ENCODE results near the gene CECR2. TPM values are rescaled to one million over a fixed set of nuclear protein-coding genes. Genes with fewer than 3 reads are reported as not detected.

CECR2 gene
- polyA plus RNA-seq, 1 of the 3 experiments (the other 2 are of a cell fraction), result not detected

GRCh38 chr22:17475318-17476230, 106.3 kb downstream of the CECR2 start:
- Histone ChIP-seq H3K9me3 (no peaks in the 10 kb centered on the region), H3F3A (replicated peaks; ENCODE audit: insufficient read depth) (no peaks in the 10 kb centered on the region), H3K79me2 (ENCODE audit: insufficient read depth) (no peaks in the 10 kb centered on the region), H4K20me1 (ENCODE audit: insufficient read depth) (no peaks in the 10 kb centered on the region), H3K4me3 (ENCODE audit: low read depth in 2 of 2, low read length in 1 of 2) (no peak overlapping the region), H3K4me2 (no peak overlapping the region), H3K27ac (ENCODE audit: low read depth in 2 of 2, low read length in 1 of 2) (no peak overlapping the region), H3K9ac (no peak overlapping the region), H3K36me3 (replicated peaks in 1 of 2; ENCODE audit: control insufficient read depth in 1 of 2, insufficient read depth in 2 of 2, low read length in 1 of 2) (no peaks in the 10 kb centered on the region), H3K9me2 (no peaks in the 10 kb centered on the region), H3K27me3 (ENCODE audit: insufficient read depth) (peaks cover 70% of the 10 kb centered on the region), H2AFZ (ENCODE audit: low read depth) (no peak overlapping the region), H3K4me1 (ENCODE audit: control insufficient read depth in 1 of 2, insufficient read depth in 2 of 2, low read depth in 1 of 2, low read length in 1 of 2) (no peaks in the 10 kb centered on the region)
- POLR2A ChIA-PET, result no interaction called here
- no peak for TF ChIP-seq USF1 (IDR thresholded peaks at IDR 0.05; ENCODE audit: borderline replicate concordance, low read depth)
- TF ChIP-seq TCF12 (IDR thresholded peaks at IDR 0.05), result no peak
- no peak for TF ChIP-seq RXRA (IDR thresholded peaks at IDR 0.05; ENCODE audit: borderline replicate concordance, low read depth)
- TF ChIP-seq EP300 (IDR thresholded peaks at IDR 0.05; ENCODE audit: borderline replicate concordance in 1 of 2, low read depth in 1 of 2, low read length in 1 of 2), result no peak
- TF ChIP-seq FOSL2 (IDR thresholded peaks at IDR 0.05; ENCODE audit: borderline replicate concordance, low read depth), result no peak
- no peak for TF ChIP-seq RAD21 (IDR thresholded peaks at IDR 0.05; ENCODE audit: low read length)
- TF ChIP-seq ELF1 (IDR thresholded peaks at IDR 0.05), result no peak
- no peak for TF ChIP-seq RCOR1 (IDR thresholded peaks at IDR 0.05; ENCODE audit: low read length)
- no peak for TF ChIP-seq MXI1 (IDR thresholded peaks at IDR 0.05; ENCODE audit: low read depth, low read length)
- TF ChIP-seq PBX3 (IDR thresholded peaks at IDR 0.05), result no peak
- TF ChIP-seq TEAD4 (IDR thresholded peaks at IDR 0.05; ENCODE audit: borderline replicate concordance, insufficient read depth), result no peak
- TF ChIP-seq NRF1 (IDR thresholded peaks at IDR 0.05; ENCODE audit: low read depth, low read length), result no peak
- TF ChIP-seq SIN3A (IDR thresholded peaks at IDR 0.05; ENCODE audit: borderline replicate concordance, low read depth, low read length), result no peak
- TF ChIP-seq USF2 (IDR thresholded peaks at IDR 0.05; ENCODE audit: borderline replicate concordance, low read depth, low read length), result no peak
- WGBS (ENCODE audit: low lambda C conversion rate), result 14% methylated on average over 11 of the region's 12 CpGs
- CTCF ChIA-PET, result interaction anchor here (1.2 to 2.6 kb wide), 2 partner anchors 18 to 26 kb away, joined by 5 to 10 read pairs; no protein-coding TSS in a partner anchor
- no peak for DNase-seq

GRCh38 chr22:17476838-17477237, 107.6 kb downstream of the CECR2 start:
- H3K79me2 ChIP-seq (ENCODE audit: insufficient read depth), result no peaks in the 10 kb centered on the region
- ChIA-PET CTCF (interaction anchor here (1.2 kb wide), 1 partner anchor 305 kb away, joined by 3 read pairs; no protein-coding TSS in a partner anchor), POLR2A (no interaction called here)
- H3K27ac ChIP-seq (ENCODE audit: low read depth in 2 of 2, low read length in 1 of 2), result no peak overlapping the region
- 8% methylated on average over 5 of the region's 5 CpGs for WGBS (ENCODE audit: low lambda C conversion rate)
- no peaks in the 10 kb centered on the region for H3K36me3 ChIP-seq (replicated peaks in 1 of 2; ENCODE audit: control insufficient read depth in 1 of 2, insufficient read depth in 2 of 2, low read length in 1 of 2)
- no peaks in the 10 kb centered on the region for H3K9me2 ChIP-seq
- H3K4me2 ChIP-seq, result no peak overlapping the region
- no peaks in the 10 kb centered on the region for H4K20me1 ChIP-seq (ENCODE audit: insufficient read depth)
- peaks cover 60% of the 10 kb centered on the region for H3K27me3 ChIP-seq (ENCODE audit: insufficient read depth)
- H3F3A ChIP-seq (replicated peaks; ENCODE audit: insufficient read depth), result no peaks in the 10 kb centered on the region
- H3K9ac ChIP-seq, result no peak overlapping the region
- no peaks in the 10 kb centered on the region for H3K9me3 ChIP-seq
- H2AFZ ChIP-seq (ENCODE audit: low read depth), result no peak overlapping the region
- H3K4me3 ChIP-seq (ENCODE audit: low read depth in 2 of 2, low read length in 1 of 2), result no peak overlapping the region
- H3K4me1 ChIP-seq (ENCODE audit: control insufficient read depth in 1 of 2, insufficient read depth in 2 of 2, low read depth in 1 of 2, low read length in 1 of 2), result no peaks in the 10 kb centered on the region
- no peak for DNase-seq
- TF ChIP-seq ELF1 (IDR thresholded peaks at IDR 0.05), result no peak
- TF ChIP-seq MAX (IDR thresholded peaks at IDR 0.05; ENCODE audit: low read depth), result no peak
- no peak for TF ChIP-seq REST (IDR thresholded peaks at IDR 0.05; ENCODE audit: low read depth, low read length)
- no peak for TF ChIP-seq MXI1 (IDR thresholded peaks at IDR 0.05; ENCODE audit: low read depth, low read length)
- TF ChIP-seq CTCF (IDR thresholded peaks at IDR 0.05), result no peak
- TF ChIP-seq TEAD4 (IDR thresholded peaks at IDR 0.05; ENCODE audit: borderline replicate concordance, insufficient read depth), result no peak
- no peak for TF ChIP-seq RFX5 (IDR thresholded peaks at IDR 0.05; ENCODE audit: low read length)
